GM12874 (cell line): ENCODE results near the gene PLCB4.

Experiments
- CTCF ChIP-seq: IDR thresholded peaks from 2 replicates; pipeline ENCODE4 v1.5.1; 2011; ENCODE audit warnings: low read depth, mild to moderate bottlenecking, control low read depth, low read length, moderate library complexity; ENCODE audit not compliant: insufficient read depth

Gene PLCB4

GRCh38 chr20:9040863-9041524 is 27.9 kb upstream of the PLCB4 start:
- TF ChIP-seq CTCF: no peak

GRCh38 chr20:9043364-9043763 is 25.5 kb upstream of the PLCB4 start:
- no peak for TF ChIP-seq CTCF

GRCh38 chr20:9051508-9051907 is 17.4 kb upstream of the PLCB4 start:
- TF ChIP-seq CTCF: no peak

GRCh38 chr20:9052136-9052535 is 16.8 kb upstream of the PLCB4 start:
- TF ChIP-seq CTCF: no peak

GRCh38 chr20:9053108-9053507 is 15.8 kb upstream of the PLCB4 start:
- TF ChIP-seq CTCF: no peak

GRCh38 chr20:9054176-9054575 is 14.7 kb upstream of the PLCB4 start:
- TF ChIP-seq CTCF: no peak

GRCh38 chr20:9059931-9060330 is 9.0 kb upstream of the PLCB4 start:
- TF ChIP-seq CTCF: no peak
